Gastrocnemius medialis (tissue), 4 donors: Measurements from ENCODE around the gene SH3PXD2B. TPM values are rescaled to one million over a fixed set of nuclear protein-coding genes. Genes with fewer than 3 reads are reported as not detected.

Experiments used
- ATAC-seq, 2 donors: fragments of 150-250 bp; one replicate each; pipeline ENCODE4 v1.9.1; 2016
- DNase-seq, 2 donors: peaks; one replicate each; pipeline ENCODE4 v3.0.0-alpha.2; 2019
- H3K27ac ChIP-seq, 4 donors: fragments of 200-600 bp; sonication (generic); 1 replicate in 1 of 4; 2 replicates in 3 of 4; pipeline ENCODE4 v1.5.1; 2016 to 2018; ENCODE audit warnings: mild to moderate bottlenecking in 2 of 4, moderate library complexity in 1 of 4
- H3K27me3 ChIP-seq, 3 donors: fragments of 200-600 bp; sonication (generic) in 2 of 3; 1 replicate in 1 of 3; 2 replicates in 2 of 3; pipeline versions ENCODE4 v1.5.1 to v1.6.0; 2016 to 2019; ENCODE audit warnings: mild to moderate bottlenecking in 1 of 3, moderate library complexity in 1 of 3
- H3K36me3 ChIP-seq, 2 donors: fragments of 200-600 bp; sonication (generic) in 1 of 2; one replicate each; pipeline ENCODE4 v1.5.1; 2017 to 2018
- H3K4me1 ChIP-seq, 2 donors: fragments of 200-600 bp; sonication (generic) in 1 of 2; one replicate each; pipeline ENCODE4 v1.5.1; 2016 to 2017; ENCODE audit warnings: mild to moderate bottlenecking in 2 of 2
- H3K4me3 ChIP-seq, 4 donors: fragments of 200-600 bp; sonication (generic) in 3 of 4; 1 replicate in 1 of 4; 2 replicates in 3 of 4; pipeline ENCODE4 v1.5.1; 2016 to 2019; ENCODE audit warnings: mild to moderate bottlenecking in 2 of 4
- H3K9me3 ChIP-seq, 3 donors: fragments of 200-600 bp; sonication (generic) in 2 of 3; 1 replicate in 1 of 3; 2 replicates in 2 of 3; pipeline ENCODE4 v1.5.1; 2016 to 2019
- CTCF ChIP-seq, 5 experiments: fragments of 450-650 bp in 3 of 5; fragments of 200-600 bp in 2 of 5; sonication (generic) in 2 of 5; IDR thresholded peaks in 4 of 5; conservative IDR thresholded peaks in 1 of 5; 1 replicate in 4 of 5; 2 replicates in 1 of 5; pipeline ENCODE4 v1.5.1; 2016 to 2019; ENCODE audit warnings: antibody characterized with exemption in 5 of 5, mild to moderate bottlenecking in 3 of 5, moderate library complexity in 3 of 5
- POLR2A ChIP-seq, 2 donors: fragments of 450-650 bp; IDR thresholded peaks; one replicate each; pipeline ENCODE4 v1.6.1; 2017; ENCODE audit warnings: antibody characterized with exemption in 2 of 2, mild to moderate bottlenecking in 2 of 2, moderate library complexity in 2 of 2
- in situ Hi-C, 4 donors: fragments of 200-750 bp; cut with MboI; loops; one replicate each; pipeline versions ENCODE4 v1.15.0 to v1.8.0; 2017; ENCODE audit warnings: low sequenced_read_pairs in 4 of 4
- intact Hi-C: fragments of 100-400 bp; cut with DNase I; formaldehyde crosslinking; loops from one replicate; pipeline ENCODE4 v1.15.1; 2023; ENCODE audit warnings: low total_unique reads
- total RNA-seq, 4 donors: library from RNA; depleted of rRNA; stranded (reverse); fragments of >200 nt; gene quantifications; one replicate each; pipeline versions ENCODE4 v1.1.0 to v1.2.3, GENCODE V29; 2016

The SH3PXD2B gene
- total RNA-seq, result 10 to 100 TPM in 1 of 4 donors, 1 to 10 TPM in 3; 2.7 to 10.2 (median 4.2) TPM

- no peaks in the 10 kb centered on the region for H3K9me3 ChIP-seq
- H3K27ac ChIP-seq, result peak within 1 kb of the TSS; percentile 60 to 74 (median 65)
- DNase-seq, result no peak
- H3K4me3 ChIP-seq, result peak within 1 kb of the TSS; percentile 64 to 77 (median 71)
- in situ Hi-C loops, result loop anchor here in 2 of 4 donors (25.0 kb wide), 1 partner anchor 483 kb away; no protein-coding TSS in a partner anchor
- no peaks in the 10 kb centered on the region for H3K36me3 ChIP-seq
- no peaks in the 10 kb centered on the region for H3K27me3 ChIP-seq
- intact Hi-C loops, result loop anchor here (5.0 to 10.0 kb wide), 2 partner anchors 52 to 140 kb away; no protein-coding TSS in a partner anchor
- TF ChIP-seq CTCF (IDR thresholded peaks at IDR 0.05 in 4 of 5, conservative IDR thresholded peaks at IDR 0.05 in 1 of 5) (no peak), POLR2A (IDR thresholded peaks at IDR 0.05) (peak; percentile 50 to 72)
- H3K4me1 ChIP-seq, result peaks cover 0 to 5% of the 10 kb centered on the region in 2 donors
- ATAC-seq, result peak; percentile 31 to 51
Measured at GRCh38 chr5:172454358-172455086, at the start of gene SH3PXD2B. SH3PXD2B (minus strand) TSS chr5:172454525; CDS start chr5:172454352, 173 bp downstream.

GRCh38 chr5:172502969-172503368 lies 48.6 kb upstream of the SH3PXD2B start:
- Histone ChIP-seq H3K4me1 (peaks cover 14 to 15% of the 10 kb centered on the region in 2 donors), H3K27ac (peak overlapping the region in 3 of 4 donors; percentile 70 to 77 (median 71)), H3K27me3 (no peaks in the 10 kb centered on the region), H3K9me3 (no peaks in the 10 kb centered on the region), H3K36me3 (no peaks in the 10 kb centered on the region), H3K4me3 (no peak overlapping the region)
- peak in 1 of 2 donors; percentile 10 for DNase-seq
- intact Hi-C loops (loop anchor here (2.0 to 10.0 kb wide), 2 partner anchors 40 to 82 kb away; no protein-coding TSS in a partner anchor), in situ Hi-C loops (no loop called here)
- TF ChIP-seq POLR2A (IDR thresholded peaks at IDR 0.05) (no peak), CTCF (IDR thresholded peaks at IDR 0.05 in 4 of 5, conservative IDR thresholded peaks at IDR 0.05 in 1 of 5) (no peak)
- no peak for ATAC-seq

GRCh38 chr5:172502410-172502809 lies 48.1 kb upstream of the SH3PXD2B start:
- in situ Hi-C loops (no loop called here), intact Hi-C loops (loop anchor here (2.0 to 10.0 kb wide), 2 partner anchors 40 to 82 kb away; no protein-coding TSS in a partner anchor)
- Histone ChIP-seq H3K27ac (peak overlapping the region in 2 of 4 donors; percentile 70 to 71), H3K4me3 (no peak overlapping the region), H3K4me1 (peaks cover 14 to 15% of the 10 kb centered on the region in 2 donors), H3K36me3 (no peaks in the 10 kb centered on the region), H3K9me3 (no peaks in the 10 kb centered on the region), H3K27me3 (no peaks in the 10 kb centered on the region)
- ATAC-seq, result no peak
- TF ChIP-seq POLR2A (IDR thresholded peaks at IDR 0.05) (no peak), CTCF (IDR thresholded peaks at IDR 0.05 in 4 of 5, conservative IDR thresholded peaks at IDR 0.05 in 1 of 5) (no peak)
- no peak for DNase-seq

- in situ Hi-C loops, result no loop called here
- Histone ChIP-seq H3K4me3 (no peak overlapping the region), H3K27ac (no peak overlapping the region), H3K4me1 (peaks cover 15% of the 10 kb centered on the region in 2 donors), H3K9me3 (no peaks in the 10 kb centered on the region), H3K27me3 (no peaks in the 10 kb centered on the region), H3K36me3 (no peaks in the 10 kb centered on the region)
- TF ChIP-seq CTCF (IDR thresholded peaks at IDR 0.05 in 4 of 5, conservative IDR thresholded peaks at IDR 0.05 in 1 of 5), result no peak
- no peak for TF ChIP-seq POLR2A (IDR thresholded peaks at IDR 0.05)
- intact Hi-C loops, result loop anchor here (2.0 to 10.0 kb wide), 2 partner anchors 41 to 83 kb away; no protein-coding TSS in a partner anchor
- ATAC-seq (no peak), DNase-seq (no peak)
Measured at GRCh38 chr5:172501708-172502320, 47.5 kb upstream of the SH3PXD2B start.
